Right lobe of liver (tissue), 4 donors: ENCODE results near the gene ARL15.

Experiments used
- CTCF ChIP-seq, 4 donors: fragments of 200-600 bp in 3 of 4; fragments of 450-650 bp in 1 of 4; IDR thresholded peaks; one replicate each; pipeline versions ENCODE4 v1.5.1 to v1.8.0; 2016 to 2022; ENCODE audit warnings: antibody characterized with exemption in 4 of 4, mild to moderate bottlenecking in 2 of 4
- POLR2A ChIP-seq: fragments of 450-650 bp; IDR thresholded peaks from one replicate; pipeline ENCODE4 v1.6.1; 2017; ENCODE audit warnings: antibody characterized with exemption, mild to moderate bottlenecking
- donor health status: DM: no; HTN: no; CAD: no.
- donor health status: DM: no; HTN: no; CAD: no.
- donor health status: DM: no; HTN: yes; CAD: no.

GRCh38 chr5:54212331-54212730 lies 98.0 kb downstream of the ARL15 start:
- TF ChIP-seq CTCF (IDR thresholded peaks at IDR 0.05), result no peak
- no peak for TF ChIP-seq POLR2A
